Measurements from ENCODE around the gene DUOX1. TPM values are rescaled to one million over a fixed set of nuclear protein-coding genes. Genes with fewer than 3 reads are reported as not detected.

DUOX1 gene
- total and polyA plus RNA-seq, 7 donors = under 0.01 to 1.7 (median 0.79) TPM; not detected in 3

GRCh38 chr15:45200001-45200798 is 70.4 kb downstream of the DUOX1 start:
- no peaks in the 10 kb centered on the region for H3K9me3 ChIP-seq
- peak; percentile 98 for DNase-seq
- H3K4me1 ChIP-seq = peaks cover 0 to 17% (median 7%) of the 10 kb centered on the region in 4 donors
- peak overlapping the region; percentile 54 to 62 (median 60) for H3K4me3 ChIP-seq
- 0% methylated on average over 34 of the region's 34 CpGs for WGBS, 2 donors
- no peaks in the 10 kb centered on the region for H3K36me3 ChIP-seq
- TF ChIP-seq POLR2A (IDR thresholded peaks at IDR 0.05) = peak; percentile 86 to 91
- no peak for TF ChIP-seq EP300 (IDR thresholded peaks at IDR 0.05)
- no peak for TF ChIP-seq CTCF (IDR thresholded peaks at IDR 0.05)
- TF ChIP-seq POLR2AphosphoS5 (IDR thresholded peaks at IDR 0.05) = peak; percentile 93 to 96 (median 95)
- no peaks in the 10 kb centered on the region for H3K27me3 ChIP-seq
- H3K27ac ChIP-seq = peak overlapping the region; percentile 93 to 98 (median 96)
- intact Hi-C loops (cut with DNase I) = loop anchor here (2.0 to 5.0 kb wide), 4 partner anchors 79 to 435 kb away; partner anchors contain the start of genes GATM and SQOR

GRCh38 chr15:45200799-45201556 is 71.2 kb downstream of the DUOX1 start:
- peak; percentile 91 for DNase-seq
- H3K36me3 ChIP-seq = no peaks in the 10 kb centered on the region
- peaks cover 0 to 17% (median 7%) of the 10 kb centered on the region in 4 donors for H3K4me1 ChIP-seq
- peak overlapping the region; percentile 54 to 62 (median 60) for H3K4me3 ChIP-seq
- peak overlapping the region; percentile 93 to 98 (median 96) for H3K27ac ChIP-seq
- no peaks in the 10 kb centered on the region for H3K27me3 ChIP-seq
- intact Hi-C loops (cut with DNase I) = loop anchor here (2.0 to 5.0 kb wide), 4 partner anchors 78 to 434 kb away; partner anchors contain the start of genes GATM and SQOR
- 4% methylated on average over 34 of the region's 34 CpGs for WGBS, 2 donors
- TF ChIP-seq POLR2AphosphoS5 (IDR thresholded peaks at IDR 0.05) (peak in 1 of 4 donors; percentile 21), POLR2A (IDR thresholded peaks at IDR 0.05) (no peak)
- H3K9me3 ChIP-seq = no peaks in the 10 kb centered on the region

- 85 to 88% methylated on average over 3 of the region's 3 CpGs for WGBS, 2 donors
- H3K9me3 ChIP-seq = no peaks in the 10 kb centered on the region
- H3K36me3 ChIP-seq = no peaks in the 10 kb centered on the region
- no peak for DNase-seq
- peak overlapping the region in 1 of 4 donors; percentile 59 for H3K4me3 ChIP-seq
- TF ChIP-seq CTCF (IDR thresholded peaks at IDR 0.05) (no peak), POLR2AphosphoS5 (IDR thresholded peaks at IDR 0.05) (no peak), EP300 (IDR thresholded peaks at IDR 0.05) (no peak), POLR2A (IDR thresholded peaks at IDR 0.05) (no peak)
- peaks cover 0 to 17% (median 7%) of the 10 kb centered on the region in 4 donors for H3K4me1 ChIP-seq
- H3K27ac ChIP-seq = peak overlapping the region; percentile 93 to 98 (median 96)
- intact Hi-C loops (cut with DNase I) = loop anchor here (2.0 to 5.0 kb wide), 4 partner anchors 77 to 433 kb away; partner anchors contain the start of genes GATM and SQOR
- no peaks in the 10 kb centered on the region for H3K27me3 ChIP-seq
These were observed 71.7 kb downstream of the DUOX1 start for GRCh38 chr15:45201557-45201859.

- WGBS, 2 donors = 89 to 93% methylated on average over 7 of the region's 7 CpGs
- Histone ChIP-seq H3K9me3 (no peaks in the 10 kb centered on the region), H3K27me3 (no peaks in the 10 kb centered on the region), H3K36me3 (no peaks in the 10 kb centered on the region), H3K4me1 (peaks cover 0 to 17% (median 7%) of the 10 kb centered on the region in 4 donors), H3K4me3 (no peak overlapping the region), H3K27ac (peak overlapping the region in 3 of 4 donors; percentile 93 to 98 (median 94))
- no peak for DNase-seq
- intact Hi-C loops (cut with DNase I) = loop anchor here (2.0 to 5.0 kb wide), 4 partner anchors 77 to 433 kb away; partner anchors contain the start of genes GATM and SQOR
- TF ChIP-seq POLR2A (IDR thresholded peaks at IDR 0.05) (no peak), CTCF (IDR thresholded peaks at IDR 0.05) (no peak), POLR2AphosphoS5 (IDR thresholded peaks at IDR 0.05) (no peak), EP300 (IDR thresholded peaks at IDR 0.05) (no peak)
These were observed 72.1 kb downstream of the DUOX1 start for GRCh38 chr15:45201869-45202268.

Measured in sigmoid colon (tissue), 7 donors.